Ascending aorta (tissue), 2 donors: ENCODE data around the gene MARCHF9. TPM values are rescaled to one million over a fixed set of nuclear protein-coding genes. Genes with fewer than 3 reads are reported as not detected.
"Not testable (repeated sequence)": the region's sequence is repeated elsewhere in the genome, so short reads cannot be mapped to it uniquely, and the experiment has no call there.

Source experiments
- DNase-seq, 2 donors: peaks; one replicate each; pipeline ENCODE4 v3.0.0-alpha.2; 2019; ENCODE audit warnings: low spot score in 2 of 2
- H3K27ac ChIP-seq, 2 donors: fragments of 200-600 bp; sonication (generic); one replicate each; pipeline ENCODE4 v1.5.1; 2016 to 2017; ENCODE audit warnings: mild to moderate bottlenecking in 1 of 2
- H3K27me3 ChIP-seq: fragments of 200-600 bp; sonication (generic); one replicate; pipeline ENCODE4 v1.5.1; 2017
- H3K36me3 ChIP-seq, 2 donors: fragments of 200-600 bp; sonication (generic); one replicate each; pipeline ENCODE4 v1.5.1; 2016
- H3K4me1 ChIP-seq, 2 donors: fragments of 200-600 bp; sonication (generic); one replicate each; pipeline ENCODE4 v1.5.1; 2016 to 2017; ENCODE audit warnings: mild to moderate bottlenecking in 1 of 2
- H3K4me3 ChIP-seq, 2 donors: fragments of 200-600 bp; sonication (generic); one replicate each; pipeline ENCODE4 v1.5.1; 2016 to 2017; ENCODE audit warnings: mild to moderate bottlenecking in 1 of 2
- H3K9me3 ChIP-seq, 2 donors: fragments of 200-600 bp; sonication (generic); one replicate each; pipeline ENCODE4 v1.5.1; 2016
- intact Hi-C: fragments of 100-400 bp; cut with DNase I; formaldehyde crosslinking; loops from one replicate; pipeline ENCODE4 v1.15.1; 2023
- total RNA-seq: library from RNA; depleted of rRNA; stranded (reverse); fragments of >200 nt; gene quantifications from one replicate; pipeline ENCODE4 v1.1.0, GENCODE V29; 2016
- TF ChIP-seq, protein P1 (sequence below), 3 experiments: fragments of 200-600 bp in 2 of 3; fragments of 450-650 bp in 1 of 3; sonication (generic) in 2 of 3; IDR thresholded peaks; one replicate each; pipeline ENCODE4 v1.5.1; 2016 to 2019; ENCODE audit warnings: antibody characterized with exemption in 3 of 3, mild to moderate bottlenecking in 1 of 3, moderate library complexity in 1 of 3

Gene MARCHF9
- total RNA-seq, 1 donor from 2014 or later: 8.4 TPM

DNA sequence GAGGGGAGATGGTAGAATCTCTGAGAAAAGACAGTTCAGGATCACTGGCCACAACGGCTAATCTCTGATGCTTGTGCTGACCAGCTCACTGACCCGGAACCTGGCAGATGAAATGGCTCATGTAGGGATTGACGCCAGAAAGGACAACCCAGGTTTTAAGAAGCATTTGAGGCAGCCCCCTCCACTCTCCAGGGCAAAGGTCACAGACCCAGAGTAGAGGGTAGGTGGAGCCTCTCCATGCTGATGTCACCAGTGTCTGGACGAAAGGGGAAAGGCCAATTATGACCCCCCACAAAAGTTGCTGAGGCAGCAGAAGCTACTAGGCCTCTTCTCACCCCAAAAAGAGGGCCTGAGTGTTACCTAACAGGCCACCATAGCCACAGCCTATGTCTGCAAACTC is 15.8 kb downstream of the MARCHF9 start:
- Histone ChIP-seq H3K4me3 (no peak overlapping the region), H3K27ac (peak overlapping the region; percentile 90 to 94), H3K36me3 (peaks cover 0 to 11% of the 10 kb centered on the region in 2 donors), H3K27me3 (no peaks in the 10 kb centered on the region), H3K9me3 (no peaks in the 10 kb centered on the region), H3K4me1 (peaks cover 2 to 27% of the 10 kb centered on the region in 2 donors)
- intact Hi-C loops: loop anchor here (1.0 kb wide), 1 partner anchor 18 kb away; the partner anchor contains the start of gene CDK4
- peak in 1 of 2 donors; percentile 60 for DNase-seq
- TF ChIP-seq, protein P1, sequence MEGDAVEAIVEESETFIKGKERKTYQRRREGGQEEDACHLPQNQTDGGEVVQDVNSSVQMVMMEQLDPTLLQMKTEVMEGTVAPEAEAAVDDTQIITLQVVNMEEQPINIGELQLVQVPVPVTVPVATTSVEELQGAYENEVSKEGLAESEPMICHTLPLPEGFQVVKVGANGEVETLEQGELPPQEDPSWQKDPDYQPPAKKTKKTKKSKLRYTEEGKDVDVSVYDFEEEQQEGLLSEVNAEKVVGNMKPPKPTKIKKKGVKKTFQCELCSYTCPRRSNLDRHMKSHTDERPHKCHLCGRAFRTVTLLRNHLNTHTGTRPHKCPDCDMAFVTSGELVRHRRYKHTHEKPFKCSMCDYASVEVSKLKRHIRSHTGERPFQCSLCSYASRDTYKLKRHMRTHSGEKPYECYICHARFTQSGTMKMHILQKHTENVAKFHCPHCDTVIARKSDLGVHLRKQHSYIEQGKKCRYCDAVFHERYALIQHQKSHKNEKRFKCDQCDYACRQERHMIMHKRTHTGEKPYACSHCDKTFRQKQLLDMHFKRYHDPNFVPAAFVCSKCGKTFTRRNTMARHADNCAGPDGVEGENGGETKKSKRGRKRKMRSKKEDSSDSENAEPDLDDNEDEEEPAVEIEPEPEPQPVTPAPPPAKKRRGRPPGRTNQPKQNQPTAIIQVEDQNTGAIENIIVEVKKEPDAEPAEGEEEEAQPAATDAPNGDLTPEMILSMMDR (IDR thresholded peaks at IDR 0.05): no peak

DNA sequence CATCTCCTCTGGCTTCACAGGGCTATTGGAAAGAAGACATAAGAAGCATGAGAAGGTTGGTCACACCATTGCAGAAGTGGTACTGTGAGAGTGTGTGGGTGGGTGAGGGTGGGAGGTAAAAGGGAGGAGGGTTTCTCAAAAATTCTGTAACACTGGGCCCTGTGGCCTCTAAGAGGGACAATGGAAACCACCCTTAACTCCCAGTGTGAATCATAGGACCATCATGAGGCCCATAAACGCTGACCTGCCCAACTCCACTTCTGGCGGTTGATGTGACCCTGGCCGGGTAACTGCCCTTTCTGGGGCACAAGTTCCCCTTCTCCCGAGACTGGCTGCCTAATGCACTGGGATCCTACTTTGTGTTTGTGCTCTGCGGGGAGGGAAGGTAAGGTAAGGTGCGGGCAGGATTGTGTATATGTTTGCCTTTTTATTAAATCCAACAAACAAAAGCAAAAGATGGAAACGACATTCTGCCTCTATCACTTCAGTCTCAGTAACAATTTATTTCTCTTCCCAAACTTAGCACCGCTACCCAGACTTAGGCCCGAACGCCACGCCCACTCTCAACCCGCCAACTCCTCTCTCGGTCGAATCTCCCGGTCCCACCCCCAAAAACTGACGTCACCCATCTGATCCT is 16.5 kb downstream of the MARCHF9 start:
- H3K27ac ChIP-seq: peak overlapping the region; percentile 90 to 94
- no peaks in the 10 kb centered on the region for H3K27me3 ChIP-seq
- H3K9me3 ChIP-seq: no peaks in the 10 kb centered on the region
- peaks cover 2 to 20% of the 10 kb centered on the region in 2 donors for H3K4me1 ChIP-seq
- H3K36me3 ChIP-seq: peaks cover 0 to 11% of the 10 kb centered on the region in 2 donors
- TF ChIP-seq, protein P1 (IDR thresholded peaks at IDR 0.05): no peak
- H3K4me3 ChIP-seq: peak overlapping the region; percentile 80 to 83
- intact Hi-C loops: loop anchor here (1.0 kb wide), 1 partner anchor 19 kb away; the partner anchor contains the start of gene CDK4
- DNase-seq: peak; percentile 53 to 93

DNA sequence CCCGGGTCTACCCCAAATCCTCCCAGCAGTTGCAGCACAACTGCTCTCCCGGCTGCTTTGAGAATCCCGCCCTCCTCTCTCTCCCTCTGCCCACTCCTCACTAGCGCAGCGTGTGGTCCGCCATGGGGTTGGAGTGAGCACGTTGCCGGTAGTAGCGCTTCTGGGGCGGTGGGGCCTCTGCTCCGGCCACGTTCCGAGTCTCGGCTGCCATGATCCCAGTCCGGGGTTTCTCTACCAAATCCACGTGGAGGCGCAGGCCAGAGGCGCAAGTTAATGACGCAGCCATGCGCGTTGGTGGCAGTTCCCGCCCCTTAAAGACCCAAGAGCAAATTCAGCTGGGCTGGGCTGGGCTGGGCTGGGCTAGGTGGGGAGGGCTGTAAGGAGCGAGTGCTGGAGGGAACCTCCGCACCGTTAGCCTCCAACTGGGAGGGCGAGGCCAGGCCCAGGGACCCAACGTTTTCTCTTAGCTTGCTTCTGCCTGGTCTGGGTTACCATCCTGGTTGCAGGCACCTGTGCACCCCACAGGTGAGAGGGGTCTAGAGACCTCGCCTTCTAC is 17.0 kb downstream of the MARCHF9 start, which contains the start of gene METTL1:
Gene METTL1 (minus strand): TSS at position 233 of the 556 bp plus-strand sequence. CDS start 22 bp downstream, at position 211.
- H3K4me3 ChIP-seq: peak within 1 kb of the TSS; percentile 80 to 83
- peaks cover 2 to 16% of the 10 kb centered on the region in 2 donors for H3K4me1 ChIP-seq
- TF ChIP-seq, protein P1 (IDR thresholded peaks at IDR 0.05): no peak
- no peaks in the 10 kb centered on the region for H3K27me3 ChIP-seq
- peaks cover 0 to 11% of the 10 kb centered on the region in 2 donors for H3K36me3 ChIP-seq
- peak within 1 kb of the TSS; percentile 90 to 94 for H3K27ac ChIP-seq
- H3K9me3 ChIP-seq: no peaks in the 10 kb centered on the region
- intact Hi-C loops: loop anchor here (1.0 kb wide), 1 partner anchor 20 kb away; the partner anchor contains the start of gene CDK4
- peak; percentile 91 to 97 for DNase-seq

DNA sequence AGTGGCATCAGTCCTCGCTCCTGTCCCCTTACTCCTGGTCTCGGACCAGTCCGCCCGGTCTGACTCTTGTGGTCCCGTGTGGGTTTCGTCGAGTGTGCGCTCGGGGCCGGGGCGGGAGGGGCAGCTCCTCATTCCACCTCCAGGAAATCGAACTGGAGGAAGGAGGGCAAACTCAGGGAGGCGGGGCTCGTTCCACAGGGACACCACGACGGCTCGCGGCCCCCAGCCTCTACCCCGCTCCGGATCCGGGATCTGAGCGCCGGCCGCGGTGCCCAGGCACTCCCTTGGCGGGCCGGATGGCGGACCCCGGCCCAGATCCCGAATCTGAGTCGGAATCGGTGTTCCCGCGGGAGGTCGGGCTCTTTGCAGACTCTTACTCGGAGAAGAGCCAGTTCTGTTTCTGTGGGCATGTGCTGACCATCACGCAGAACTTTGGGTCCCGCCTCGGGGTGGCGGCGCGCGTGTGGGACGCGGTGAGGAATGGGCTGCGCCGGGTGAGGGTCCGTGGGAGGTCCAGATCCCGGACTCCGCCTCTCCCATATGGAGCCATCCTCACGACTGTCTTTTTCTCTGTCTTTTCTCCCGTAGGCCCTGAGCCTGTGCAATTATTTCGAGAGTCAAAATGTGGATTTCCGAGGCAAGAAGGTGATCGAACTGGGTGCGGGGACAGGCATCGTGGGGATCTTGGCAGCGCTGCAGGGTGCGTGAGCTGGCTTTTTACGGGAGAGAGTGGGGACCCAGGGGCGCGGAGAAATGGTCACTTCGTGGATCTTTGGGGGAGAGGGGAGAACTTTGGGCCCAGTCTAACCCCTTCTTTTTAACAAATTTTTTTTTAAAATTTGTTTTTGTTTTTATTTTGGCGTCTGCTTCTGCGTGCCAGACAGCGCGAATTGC is 17.8 kb downstream of the MARCHF9 start, which contains the start of gene EEF1AKMT3:
Gene EEF1AKMT3 (plus strand): TSS at position 186 of the 894 bp plus-strand sequence. CDS start 111 bp downstream, at position 297.
- Histone ChIP-seq H3K9me3 (no peaks in the 10 kb centered on the region), H3K27me3 (no peaks in the 10 kb centered on the region), H3K27ac (peak within 1 kb of the TSS; percentile 90 to 94), H3K4me3 (peak within 1 kb of the TSS; percentile 80 to 83), H3K36me3 (peaks cover 0 to 11% of the 10 kb centered on the region in 2 donors), H3K4me1 (peaks cover 2 to 15% of the 10 kb centered on the region in 2 donors)
- intact Hi-C loops: no loop called here
- TF ChIP-seq, protein P1 (IDR thresholded peaks at IDR 0.05): no peak
- peak in 1 of 2 donors; percentile 85 for DNase-seq

- peak in 1 of 2 donors; percentile 56 for DNase-seq
- intact Hi-C loops, H3K27ac ChIP-seq, H3K27me3 ChIP-seq, H3K9me3 ChIP-seq, H3K4me3 ChIP-seq: not testable (repeated sequence)
- H3K36me3 ChIP-seq: peaks cover 0 to 12% of the 10 kb centered on the region in 2 donors
- peaks cover 2 to 15% of the 10 kb centered on the region in 2 donors for H3K4me1 ChIP-seq
Measured at GRCh38 chr12:57774634-57775033, 19.7 kb downstream of the MARCHF9 start.
